KOPT-K1 (cell line): ENCODE measurements around the gene SLC7A1.

ENCODE experiments used
- H3K27ac ChIP-seq: fragments of 200-600 bp; sonication (generic); 2 replicates; pipeline ENCODE4 v1.5.1; 2016; ENCODE audit warnings: antibody characterized with exemption, mild to moderate bottlenecking, low read depth, low read length; ENCODE audit not compliant: poor library complexity, severe bottlenecking
- H3K36me3 ChIP-seq: fragments of 200-600 bp; sonication (generic); 2 replicates; pipeline ENCODE4 v1.5.1; 2017; ENCODE audit warnings: antibody characterized with exemption, mild to moderate bottlenecking, low read length, moderate library complexity; ENCODE audit not compliant: insufficient read depth
- H3K9me3 ChIP-seq: fragments of 200-600 bp; sonication (generic); 2 replicates; pipeline ENCODE4 v1.5.1; 2017; ENCODE audit warnings: antibody characterized with exemption, low read length, mild to moderate bottlenecking; ENCODE audit not compliant: insufficient read depth, poor library complexity, severe bottlenecking

SLC7A1 gene

DNA sequence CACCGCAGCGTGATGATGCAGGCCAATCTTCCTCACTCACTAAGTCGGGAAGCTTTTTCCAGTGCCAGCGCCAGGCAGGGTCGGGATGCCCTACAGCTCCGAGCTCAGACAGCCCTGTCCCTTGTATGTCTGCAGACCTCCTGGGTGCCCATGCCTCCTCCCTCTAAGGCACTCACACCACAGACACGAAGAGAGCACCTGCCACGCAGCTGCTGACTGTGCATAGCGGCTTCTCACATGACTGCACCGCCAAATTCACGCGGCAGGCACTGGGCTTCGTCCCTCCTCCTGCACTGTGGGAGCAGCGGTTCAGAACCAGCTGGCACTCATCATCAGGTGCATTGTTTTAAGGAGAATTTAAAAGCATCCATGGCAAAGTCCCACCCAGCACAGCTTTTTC, 88.1 kb downstream of the SLC7A1 start:
- Histone ChIP-seq H3K9me3 (no peaks in the 10 kb centered on the region), H3K27ac (no peak overlapping the region), H3K36me3 (peaks cover 34% of the 10 kb centered on the region)

DNA sequence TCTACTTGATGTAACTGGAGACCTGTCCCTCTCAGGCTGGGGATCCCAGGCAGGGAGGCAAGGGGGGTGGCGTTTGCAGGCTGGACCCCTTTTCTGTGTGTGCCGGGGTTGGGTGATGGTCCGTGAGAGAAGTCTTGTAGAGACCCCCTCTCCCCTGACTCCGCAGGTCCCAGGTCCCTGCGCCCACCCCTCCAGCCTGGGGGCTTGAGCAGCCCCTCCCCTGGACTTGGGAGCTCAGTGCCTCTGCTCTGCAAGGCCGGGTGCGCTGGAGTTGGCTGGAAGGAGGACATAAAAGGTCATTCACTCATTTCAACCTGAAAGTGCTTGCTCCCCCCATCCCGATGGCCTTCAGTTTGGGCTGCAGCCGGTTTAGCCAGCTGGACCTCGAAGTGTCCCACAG, 89.5 kb downstream of the SLC7A1 start:
- H3K36me3 ChIP-seq, result peaks cover 20% of the 10 kb centered on the region
- no peak overlapping the region for H3K27ac ChIP-seq
- H3K9me3 ChIP-seq, result no peaks in the 10 kb centered on the region

DNA sequence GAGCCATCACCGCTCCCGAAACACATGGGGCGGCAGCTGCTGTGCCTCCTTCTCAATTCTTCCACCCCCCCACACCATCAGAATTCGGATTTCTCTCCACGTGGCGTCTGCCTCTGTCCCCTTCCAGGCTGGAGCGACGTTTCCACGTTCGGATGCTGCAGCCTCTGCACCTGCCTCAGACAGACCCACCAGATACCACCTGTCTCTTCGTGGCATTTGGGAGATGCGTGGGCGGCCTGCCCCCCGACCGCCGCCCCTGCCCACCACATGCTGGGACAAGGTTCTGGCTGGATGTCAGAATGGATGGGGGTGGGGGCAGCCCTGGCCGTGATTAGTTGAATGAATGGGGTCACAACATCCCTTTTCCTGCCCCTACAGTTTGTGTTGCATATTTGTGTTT, 90.0 kb downstream of the SLC7A1 start:
- no peaks in the 10 kb centered on the region for H3K9me3 ChIP-seq
- no peak overlapping the region for H3K27ac ChIP-seq
- H3K36me3 ChIP-seq, result peaks cover 16% of the 10 kb centered on the region

DNA sequence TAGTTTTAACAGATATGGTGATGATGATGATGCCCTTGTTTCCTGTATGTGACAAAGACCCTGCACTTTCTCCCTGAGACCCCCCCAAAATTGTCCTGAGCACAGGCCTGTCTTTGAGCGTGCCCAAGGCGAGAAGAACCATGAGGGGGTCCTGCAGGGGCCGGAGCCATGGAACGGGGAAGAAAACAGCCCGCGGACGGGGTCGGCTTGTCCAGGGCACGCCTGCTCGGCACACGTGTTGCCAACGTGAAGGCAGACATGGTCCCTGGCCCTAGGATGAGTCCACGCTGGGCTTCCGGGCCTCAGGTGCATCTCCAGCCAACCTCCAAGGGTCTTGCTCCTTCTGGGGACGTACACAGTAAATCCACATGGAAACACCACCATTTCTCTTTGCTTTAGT, 90.8 kb downstream of the SLC7A1 start:
- H3K9me3 ChIP-seq, result no peaks in the 10 kb centered on the region
- H3K27ac ChIP-seq, result no peak overlapping the region
- H3K36me3 ChIP-seq, result peaks cover 8% of the 10 kb centered on the region; the same call in 1 of the 2 replicates

DNA sequence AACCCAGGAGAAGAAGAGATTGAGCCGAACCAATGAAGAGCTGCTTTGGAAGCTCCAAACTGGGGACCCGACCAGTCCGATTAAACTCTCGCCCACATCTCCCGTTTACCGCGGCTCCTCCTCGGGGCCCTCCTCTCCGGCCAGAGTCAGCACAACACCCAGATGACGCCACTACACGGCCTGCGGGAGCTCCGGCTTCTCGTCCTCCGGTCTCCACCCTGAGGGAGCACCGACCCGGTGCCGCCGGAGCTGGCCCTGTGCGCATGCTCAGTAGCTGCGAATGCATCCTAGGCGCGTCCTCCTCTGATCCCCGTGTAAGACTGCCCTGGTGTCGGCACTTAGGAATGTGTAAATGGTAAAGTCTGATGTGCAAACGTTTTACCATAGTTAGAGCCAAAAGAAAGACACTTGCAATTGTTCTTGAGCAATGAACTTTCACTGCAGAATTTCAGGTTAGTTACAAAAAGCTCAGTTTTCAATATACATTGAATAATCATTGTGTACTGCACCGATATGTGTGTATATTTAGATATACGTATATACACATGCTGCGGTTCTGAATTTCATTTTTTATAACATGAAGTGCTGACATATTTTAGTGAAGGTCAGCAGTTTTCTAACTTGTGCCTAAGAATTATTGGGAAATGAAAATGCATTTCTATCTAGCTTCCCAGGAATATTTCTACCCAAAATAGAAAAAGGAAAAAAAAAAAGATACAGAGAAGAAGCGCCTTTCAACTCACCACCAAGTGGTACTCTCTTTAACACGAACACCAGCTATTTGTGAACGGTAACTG, 92.2 kb downstream of the SLC7A1 start:
- no peaks in the 10 kb centered on the region for H3K9me3 ChIP-seq
- H3K27ac ChIP-seq, result no peak overlapping the region
- H3K36me3 ChIP-seq, result no peaks in the 10 kb centered on the region

DNA sequence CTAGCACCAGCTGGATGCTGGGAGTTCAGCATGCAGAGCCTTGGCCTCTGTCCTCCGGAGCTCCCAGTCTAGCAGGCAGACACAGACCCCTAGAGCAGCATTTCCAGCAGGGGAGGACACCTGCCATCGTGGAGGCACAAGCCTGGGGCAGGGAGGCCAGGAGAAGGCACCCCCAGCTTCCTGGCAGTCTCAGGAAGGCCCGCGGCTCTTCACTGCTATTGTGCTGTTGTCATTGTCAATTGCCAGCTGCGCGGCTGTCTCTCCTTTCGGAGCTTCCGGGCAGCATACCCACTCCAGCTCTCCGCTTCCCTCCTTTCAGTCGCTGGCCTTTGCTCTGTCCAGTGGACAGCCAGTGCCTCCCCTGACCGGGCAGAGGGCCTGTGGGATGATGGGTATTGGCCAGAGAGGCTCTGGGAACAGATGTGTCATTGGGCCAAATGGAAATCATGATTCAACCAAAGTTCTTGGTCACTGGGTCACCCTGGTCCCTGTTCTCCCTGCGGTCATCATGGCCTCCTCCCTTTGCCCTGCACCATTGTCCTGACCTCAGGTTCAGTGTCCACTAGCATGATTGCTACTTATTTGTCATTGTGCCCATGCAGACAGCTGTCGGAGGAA, 93.0 kb downstream of the SLC7A1 start:
- no peaks in the 10 kb centered on the region for H3K9me3 ChIP-seq
- H3K36me3 ChIP-seq, result no peaks in the 10 kb centered on the region

DNA sequence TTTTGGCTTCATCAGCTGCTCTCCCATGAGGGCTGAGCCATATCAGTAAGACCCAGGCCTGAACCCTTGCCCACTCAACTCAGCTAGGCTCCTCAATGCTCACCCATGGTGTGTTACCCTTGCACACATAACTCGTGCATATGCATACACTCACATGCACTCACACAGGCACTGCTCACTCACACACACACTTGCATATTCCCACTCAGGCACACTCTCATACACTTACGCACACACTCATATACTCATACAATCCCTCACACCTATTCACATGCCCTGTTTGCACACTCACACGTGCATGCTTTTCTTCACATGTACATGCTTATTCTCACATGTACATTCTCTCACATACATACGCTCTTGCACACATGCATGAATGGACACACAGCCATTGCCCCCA, 93.8 kb downstream of the SLC7A1 start:
- no peaks in the 10 kb centered on the region for H3K36me3 ChIP-seq
- H3K27ac ChIP-seq, result no peak overlapping the region
- no peaks in the 10 kb centered on the region for H3K9me3 ChIP-seq

More for the DNA sequence above, 93.0 kb downstream of the SLC7A1 start:
- no peak overlapping the region for H3K27ac ChIP-seq

DNA sequence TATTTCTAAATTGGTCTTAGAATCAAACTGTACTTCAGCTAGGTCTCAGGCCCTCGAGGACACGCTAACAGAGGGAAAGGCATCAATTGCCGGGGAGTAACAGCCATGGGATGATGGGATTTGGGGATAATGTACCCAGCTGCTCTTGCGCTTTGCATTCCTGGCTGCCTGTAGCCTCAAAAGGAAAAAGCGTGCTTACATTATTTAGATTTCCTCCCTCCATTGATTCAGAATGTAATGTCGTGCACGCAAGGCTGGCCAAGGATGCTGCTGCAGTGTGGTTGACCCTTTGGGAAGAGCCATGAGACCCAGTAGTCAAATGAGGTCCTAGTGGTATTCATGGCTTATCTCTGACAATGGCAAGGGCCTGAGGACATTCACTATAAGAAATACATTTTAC, 95.1 kb downstream of the SLC7A1 start:
- Histone ChIP-seq H3K27ac (no peak overlapping the region), H3K9me3 (no peaks in the 10 kb centered on the region), H3K36me3 (no peaks in the 10 kb centered on the region)

DNA sequence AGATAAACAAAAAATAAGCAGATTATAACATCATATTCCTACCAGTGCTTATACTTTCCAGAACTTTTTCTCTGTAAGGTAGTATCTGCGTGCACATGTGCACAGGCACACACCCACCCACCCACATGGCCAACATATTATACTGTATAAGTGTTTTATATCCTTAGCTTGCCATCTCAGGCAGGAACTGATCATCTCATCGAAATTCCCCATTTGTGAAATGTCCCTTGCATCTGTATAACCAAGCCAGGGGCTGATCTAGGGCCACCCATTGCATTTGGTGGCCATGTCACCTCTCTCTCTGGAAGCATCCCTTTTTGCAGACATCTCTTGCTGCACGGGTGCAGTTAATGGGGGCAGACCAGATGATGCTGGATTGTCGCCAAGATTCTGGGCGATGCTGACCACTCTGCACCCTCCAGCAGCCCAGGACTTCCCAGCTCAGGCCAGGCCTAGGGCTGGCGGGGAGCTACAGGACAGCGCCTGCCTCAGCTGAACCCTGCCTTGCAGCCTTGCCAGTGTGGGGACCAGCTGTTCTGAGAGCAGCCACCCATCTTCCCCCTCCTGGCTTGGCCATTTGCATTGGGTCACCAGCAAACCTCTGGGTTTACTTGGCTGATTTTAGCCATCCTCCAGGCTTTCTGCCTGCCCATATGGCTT, 95.9 kb downstream of the SLC7A1 start:
- Histone ChIP-seq H3K27ac (no peak overlapping the region), H3K9me3 (no peaks in the 10 kb centered on the region)

DNA sequence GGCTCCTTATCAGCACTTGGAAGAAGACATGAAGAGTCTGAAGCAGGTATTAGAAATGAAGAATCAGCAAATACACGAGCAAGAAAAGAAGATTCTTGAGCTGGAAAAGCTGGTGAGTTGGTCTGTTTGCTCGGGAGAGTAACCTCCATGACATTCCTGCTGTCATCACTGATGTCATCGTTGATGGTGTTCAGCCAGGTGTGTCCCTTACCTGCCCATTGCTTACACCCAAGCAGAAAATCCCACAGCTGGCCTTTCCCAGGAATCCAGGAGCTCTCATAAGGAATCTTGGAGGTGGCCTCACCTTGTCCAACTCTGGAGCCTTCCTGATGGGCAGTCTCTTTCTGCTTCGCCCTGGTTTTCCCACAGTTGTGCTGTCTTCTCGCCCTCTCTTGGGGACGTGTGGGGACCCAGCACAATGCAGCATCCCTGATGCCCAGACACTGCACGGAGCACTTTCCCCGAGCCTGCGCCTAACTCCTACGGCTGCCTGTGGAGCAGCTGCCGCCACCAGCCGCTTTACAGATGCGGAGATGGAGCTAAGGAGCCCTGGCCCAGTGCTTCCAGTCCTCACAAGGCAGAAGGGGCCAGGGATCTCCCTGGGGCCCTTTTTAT, 97.0 kb downstream of the SLC7A1 start:
- Histone ChIP-seq H3K36me3 (no peaks in the 10 kb centered on the region), H3K9me3 (no peaks in the 10 kb centered on the region), H3K27ac (no peak overlapping the region)

More for the DNA sequence above, 95.9 kb downstream of the SLC7A1 start:
- no peaks in the 10 kb centered on the region for H3K36me3 ChIP-seq

DNA sequence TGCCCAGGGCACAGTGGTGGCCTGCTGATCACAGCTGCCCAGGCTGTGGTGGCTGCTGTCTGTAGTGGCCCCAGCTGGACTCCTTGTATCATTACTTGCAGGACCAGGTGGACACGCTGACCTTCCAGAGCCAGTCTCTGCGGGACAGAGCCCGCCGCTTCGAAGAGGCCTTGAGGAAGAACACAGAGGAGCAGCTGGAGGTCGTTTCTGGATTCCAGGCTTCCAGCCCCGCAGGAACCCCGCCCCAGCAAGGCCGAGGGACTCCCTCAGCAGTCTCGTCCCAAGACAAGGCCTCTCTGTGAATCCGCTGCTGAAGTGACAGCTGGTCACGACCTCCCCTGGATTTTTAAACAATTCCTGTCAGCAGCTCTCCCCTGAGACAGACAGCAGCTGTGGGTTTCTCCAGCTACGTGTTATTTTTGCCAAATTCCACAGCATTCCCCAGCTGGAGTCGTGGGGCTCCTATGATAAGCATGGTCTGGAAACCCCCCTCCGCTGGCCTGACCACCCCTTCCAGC, 98.3 kb downstream of the SLC7A1 start:
- no peaks in the 10 kb centered on the region for H3K36me3 ChIP-seq
- no peaks in the 10 kb centered on the region for H3K9me3 ChIP-seq
- H3K27ac ChIP-seq, result no peak overlapping the region

DNA sequence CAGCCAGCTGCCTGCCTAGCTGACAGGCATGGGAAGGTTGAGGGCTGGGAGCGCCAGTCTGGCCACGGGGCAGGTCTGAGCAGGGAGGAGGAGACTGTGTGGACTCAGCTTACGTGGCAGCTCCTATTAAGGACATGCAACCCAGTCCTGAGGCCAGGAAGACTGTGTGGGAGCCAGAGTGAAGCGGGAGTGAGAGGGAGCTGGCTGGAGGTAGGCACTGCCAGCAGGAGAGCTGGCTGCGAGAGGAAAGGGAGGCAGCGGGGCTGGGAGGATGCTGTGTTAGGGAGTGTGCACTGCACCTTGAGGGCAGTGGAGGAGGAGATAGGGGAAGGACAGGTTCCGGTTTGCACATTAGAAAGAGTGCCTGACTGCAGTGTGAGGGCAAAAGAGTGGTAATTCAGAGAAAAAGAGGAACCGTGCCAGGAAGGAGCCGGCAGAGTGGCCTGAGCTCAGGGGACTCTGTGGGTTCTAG, 99.2 kb downstream of the SLC7A1 start:
- H3K27ac ChIP-seq, result no peak overlapping the region
- H3K9me3 ChIP-seq, result no peaks in the 10 kb centered on the region
- H3K36me3 ChIP-seq, result no peaks in the 10 kb centered on the region

DNA sequence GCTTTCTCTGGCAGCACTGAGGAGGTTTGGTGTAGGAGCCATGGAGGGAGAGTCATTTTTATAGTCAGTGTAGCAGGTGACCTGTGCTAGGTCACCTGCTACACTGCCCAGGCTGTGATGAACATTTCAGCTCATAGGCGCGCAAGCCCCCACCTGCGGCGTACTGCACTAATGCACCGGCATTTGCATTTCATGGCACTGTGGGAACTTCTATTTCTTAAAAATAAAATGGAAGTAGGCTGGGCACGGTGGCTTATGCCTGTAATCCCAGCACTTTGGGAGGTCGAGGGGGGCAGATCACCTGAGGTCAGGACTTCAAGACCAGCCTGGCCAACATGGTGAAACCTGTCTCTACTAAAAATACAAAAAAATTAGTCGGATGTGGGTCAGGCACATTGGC, 101.0 kb downstream of the SLC7A1 start:
- Histone ChIP-seq H3K27ac (no peak overlapping the region), H3K9me3 (no peaks in the 10 kb centered on the region), H3K36me3 (no peaks in the 10 kb centered on the region)

DNA sequence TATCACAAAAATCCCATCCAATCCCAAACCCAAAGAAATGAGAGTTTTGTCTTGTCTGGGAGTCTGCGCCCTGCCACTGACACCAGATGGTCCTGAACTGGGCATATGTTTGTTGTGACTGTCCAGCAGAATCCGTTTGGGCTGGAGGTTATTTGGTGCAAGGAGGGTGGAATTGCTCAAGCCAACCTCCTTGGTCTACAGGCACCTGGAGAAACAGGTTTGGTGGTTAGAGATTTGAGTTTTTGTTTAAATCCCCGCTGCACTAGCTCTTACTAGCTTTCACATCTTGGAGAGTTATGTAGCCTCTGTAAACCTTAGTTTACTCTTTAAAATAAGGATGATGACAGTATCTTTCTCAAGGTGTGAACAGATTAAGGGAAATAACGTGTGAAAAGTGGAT, 101.7 kb downstream of the SLC7A1 start:
- Histone ChIP-seq H3K36me3 (no peaks in the 10 kb centered on the region), H3K27ac (no peak overlapping the region), H3K9me3 (no peaks in the 10 kb centered on the region)

DNA sequence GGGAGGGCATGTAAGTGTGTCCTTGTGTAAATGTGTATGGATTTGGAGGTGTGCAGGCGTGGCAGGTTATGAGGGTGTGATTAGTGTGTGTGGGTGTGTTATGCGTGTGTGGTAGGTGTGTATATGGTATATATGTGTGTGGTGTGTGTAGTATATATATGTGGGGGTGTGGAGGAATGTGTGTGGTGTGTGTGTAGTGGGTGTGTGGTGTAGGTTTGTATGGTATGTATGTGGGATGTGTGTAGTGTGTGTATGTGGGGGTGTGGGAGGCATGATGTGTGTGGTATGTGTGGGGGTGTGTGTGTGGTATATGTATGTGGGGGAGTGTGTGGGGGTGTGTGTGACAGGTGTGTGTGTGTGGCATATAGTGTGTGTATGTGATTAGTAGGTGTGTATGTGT, 104.2 kb downstream of the SLC7A1 start:
- H3K9me3 ChIP-seq, result no peaks in the 10 kb centered on the region
- H3K36me3 ChIP-seq, result no peaks in the 10 kb centered on the region
- no peak overlapping the region for H3K27ac ChIP-seq
